GM19324 (cell line): Measurements from ENCODE around the gene EML4.
"Not testable (repeated sequence)": the region's sequence is repeated elsewhere in the genome, so short reads cannot be mapped to it uniquely, and the experiment has no call there.

Source experiments
- ATAC-seq: cut with Tn5 transposase; IDR thresholded peaks from one replicate; pipeline ENCODE4 v1.9.1; 2021; ENCODE audit warnings: mild to moderate bottlenecking, moderate library complexity; ENCODE audit not compliant: unreplicated experiment, low FRiP score

EML4 gene

DNA sequence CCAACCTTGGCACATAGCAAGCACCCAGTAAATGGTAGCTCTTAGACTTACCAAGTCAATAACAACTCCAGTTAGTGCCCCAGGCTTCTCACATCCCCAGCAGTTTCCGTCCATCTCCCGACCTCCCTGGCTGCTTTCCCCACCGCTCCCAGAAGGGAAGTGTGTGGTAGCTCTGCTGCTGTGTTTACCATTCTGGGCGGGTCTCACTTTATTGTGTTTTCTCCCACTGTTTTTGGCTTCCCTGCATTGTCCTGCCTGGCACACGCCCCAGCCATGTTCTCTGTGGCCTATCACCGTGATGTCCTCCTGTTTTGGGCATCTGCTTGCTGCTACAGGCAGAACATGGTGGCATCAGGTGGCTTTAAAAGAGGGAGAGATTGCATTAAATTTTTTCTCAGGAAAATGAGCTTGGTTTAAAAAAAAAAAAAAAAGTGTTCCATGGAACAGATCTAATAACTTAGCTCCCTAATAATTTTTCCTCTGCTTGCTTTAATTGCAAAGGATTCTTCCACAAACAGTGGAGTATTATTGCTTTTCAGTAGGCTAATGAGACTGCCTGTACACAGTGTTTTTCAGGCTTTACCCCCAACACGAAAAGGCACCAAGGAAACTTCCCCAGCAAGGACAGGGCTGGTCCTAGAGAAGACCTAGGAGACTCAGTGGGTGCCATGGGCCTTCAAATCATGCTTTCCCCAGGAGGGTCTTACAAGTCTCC, 199.8 kb downstream of the EML4 start:
- no peak for ATAC-seq

DNA sequence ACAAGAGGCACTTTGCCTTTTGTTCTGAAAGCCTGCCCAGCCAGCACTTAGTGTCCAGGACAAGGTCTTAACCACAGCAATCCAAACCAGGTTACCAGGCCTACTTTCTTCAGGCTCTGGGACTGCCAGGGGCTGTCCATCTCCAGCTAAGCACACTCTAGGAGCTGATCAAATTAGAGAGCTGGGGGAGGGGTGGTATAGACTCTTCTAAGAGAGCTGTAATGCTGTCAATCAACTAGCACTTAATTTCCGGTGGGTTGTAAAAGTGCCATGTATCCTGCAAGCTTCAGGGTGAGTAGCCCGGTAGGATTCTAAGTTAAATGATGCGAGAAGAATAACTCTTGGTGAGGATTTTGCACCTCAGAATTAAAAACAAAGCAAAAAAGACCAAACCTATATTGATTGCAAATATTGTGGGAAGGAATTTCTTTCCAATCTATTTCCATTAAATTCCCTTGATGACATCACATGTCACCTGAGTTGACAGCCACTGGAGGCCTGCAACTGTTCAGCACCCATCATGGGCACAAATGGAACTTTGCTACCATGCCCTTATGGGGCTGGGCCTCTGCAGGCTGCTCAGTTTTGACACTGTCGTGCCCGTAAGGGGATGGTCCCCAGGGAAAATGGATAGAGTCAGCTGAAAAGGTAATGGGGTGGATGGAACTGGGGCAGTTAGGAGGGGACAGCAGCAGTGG, 200.5 kb downstream of the EML4 start:
- ATAC-seq: no peak

GRCh38 chr2:42371611-42372473, 202.7 kb downstream of the EML4 start:
- ATAC-seq: no peak

- ATAC-seq: no peak
Observed at GRCh38 chr2:42372474-42373200, 203.5 kb downstream of the EML4 start.

- ATAC-seq: no peak
Observed at GRCh38 chr2:42376758-42377157, 207.6 kb downstream of the EML4 start.

GRCh38 chr2:42378415-42378814, 209.3 kb downstream of the EML4 start:
- no peak for ATAC-seq

GRCh38 chr2:42380026-42380425, 210.9 kb downstream of the EML4 start:
- ATAC-seq: not testable (repeated sequence)

DNA sequence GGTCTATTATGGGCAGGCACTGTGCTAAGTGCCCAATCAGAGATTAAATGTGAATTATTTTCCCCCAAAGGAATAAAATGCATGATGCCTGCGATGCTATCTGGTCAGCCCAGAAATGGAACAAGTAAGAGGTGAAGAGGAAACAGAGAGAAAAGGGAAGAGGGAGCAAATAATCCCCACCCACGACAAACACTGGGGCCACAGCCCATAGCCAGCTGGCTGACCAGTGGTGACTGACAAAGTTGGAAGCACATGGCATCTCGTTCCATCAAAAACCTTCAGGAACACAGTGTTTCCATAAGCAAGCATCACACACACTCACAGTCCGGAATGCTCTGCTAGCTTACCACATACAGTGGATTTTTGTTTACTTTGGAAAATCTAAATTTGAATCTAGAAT, 213.0 kb downstream of the EML4 start:
- ATAC-seq: no peak
